ENCODE data around the gene OR2V2. TPM values are rescaled to one million over a fixed set of nuclear protein-coding genes. Genes with fewer than 3 reads are reported as not detected.
A peak's percentile ranks its signal among the peaks of the same experiment; 100 is the strongest.

Gene OR2V2
- total and polyA plus RNA-seq, 8 donors = not detected

- no peak overlapping the region for H3K27ac ChIP-seq
- intact Hi-C loops (cut with DNase I; ENCODE audit: low total_unique reads) = no loop called here
- no peak overlapping the region for H3K4me3 ChIP-seq
- DNase-seq = no peak
- WGBS, 5 donors = 16 to 18% (median 18%) methylated on average over 24 to 50 of the region's 52 CpGs
- H3K9me3 ChIP-seq = no peaks in the 10 kb centered on the region
- H3K27me3 ChIP-seq = peaks cover 0 to 72% (median 44%) of the 10 kb centered on the region in 3 donors
- H3K4me1 ChIP-seq = peaks cover 0 to 16% (median 4%) of the 10 kb centered on the region in 4 donors
- no peaks in the 10 kb centered on the region for H3K36me3 ChIP-seq
- TF ChIP-seq POLR2A (IDR thresholded peaks at IDR 0.05) (no peak), POLR2AphosphoS5 (IDR thresholded peaks at IDR 0.05) (no peak), CTCF (IDR thresholded peaks at IDR 0.05) (no peak), EP300 (IDR thresholded peaks at IDR 0.05) (no peak)
Measured at GRCh38 chr5:181164076-181164952, 16.9 kb downstream of the OR2V2 start.

- no peaks in the 10 kb centered on the region for H3K36me3 ChIP-seq
- peaks cover 10 to 100% (median 71%) of the 10 kb centered on the region in 3 donors for H3K27me3 ChIP-seq
- WGBS, 5 donors = 71 to 84% (median 73%) methylated on average over 6 of the region's 6 CpGs
- intact Hi-C loops (cut with DNase I; ENCODE audit: low total_unique reads) = no loop called here
- DNase-seq = no peak
- H3K9me3 ChIP-seq = no peaks in the 10 kb centered on the region
- no peak overlapping the region for H3K27ac ChIP-seq
- H3K4me3 ChIP-seq = no peak overlapping the region
- TF ChIP-seq EP300 (IDR thresholded peaks at IDR 0.05) (no peak), CTCF (IDR thresholded peaks at IDR 0.05) (no peak), POLR2AphosphoS5 (IDR thresholded peaks at IDR 0.05) (no peak), POLR2A (IDR thresholded peaks at IDR 0.05) (no peak)
- H3K4me1 ChIP-seq = peaks cover 0 to 16% (median 9%) of the 10 kb centered on the region in 4 donors
Measured at GRCh38 chr5:181166812-181167733, 19.7 kb downstream of the OR2V2 start.

- H3K27me3 ChIP-seq = peaks cover 14 to 100% (median 79%) of the 10 kb centered on the region in 3 donors
- TF ChIP-seq POLR2AphosphoS5 (IDR thresholded peaks at IDR 0.05) (no peak), CTCF (IDR thresholded peaks at IDR 0.05) (peak in 1 of 7 experiments; percentile 17)
- H3K36me3 ChIP-seq = no peaks in the 10 kb centered on the region
- intact Hi-C loops (cut with DNase I; ENCODE audit: low total_unique reads) = no loop called here
- DNase-seq = peak in 1 of 2 donors; percentile 41
- H3K9me3 ChIP-seq = no peaks in the 10 kb centered on the region
- peaks cover 0 to 17% (median 12%) of the 10 kb centered on the region in 4 donors for H3K4me1 ChIP-seq
- H3K4me3 ChIP-seq = no peak overlapping the region
- WGBS, 5 donors = 14 to 20% (median 14%) methylated on average over 11 of the region's 11 CpGs
- no peak overlapping the region for H3K27ac ChIP-seq
Measured at GRCh38 chr5:181167814-181168488, 20.6 kb downstream of the OR2V2 start.
